Measurements from ENCODE around the gene KAZN.
A peak's percentile ranks its signal among the peaks of the same experiment; 100 is the strongest.

KAZN gene

GRCh38 chr1:15152318-15153183, 554.1 kb downstream of the KAZN start:
- DNase-seq = no peak

- no peak for DNase-seq
These were observed 554.8 kb downstream of the KAZN start, which contains the start of gene TMEM51 for GRCh38 chr1:15153184-15153841. Gene TMEM51 (plus strand): TSS chr1:15153747. CDS start chr1:15215088, 61,341 bp downstream.

- DNase-seq = peak; percentile 29
These were observed 555.5 kb downstream of the KAZN start for GRCh38 chr1:15153842-15154479.

- DNase-seq = no peak
These were observed 556.1 kb downstream of the KAZN start for GRCh38 chr1:15154480-15155036.

GRCh38 chr1:15155191-15155590, 556.7 kb downstream of the KAZN start:
- DNase-seq = no peak

- no peak for DNase-seq
These were observed 557.6 kb downstream of the KAZN start for GRCh38 chr1:15155888-15156741.

- DNase-seq = no peak
These were observed 558.4 kb downstream of the KAZN start for GRCh38 chr1:15156807-15157380.

- DNase-seq = no peak
These were observed 559.3 kb downstream of the KAZN start for GRCh38 chr1:15157524-15158399.

GRCh38 chr1:15158506-15159165, 560.2 kb downstream of the KAZN start:
- no peak for DNase-seq

GRCh38 chr1:15159166-15159555, 560.7 kb downstream of the KAZN start:
- DNase-seq = no peak

- no peak for DNase-seq
These were observed 562.1 kb downstream of the KAZN start for GRCh38 chr1:15160626-15161025.

- DNase-seq = no peak
These were observed 568.9 kb downstream of the KAZN start for GRCh38 chr1:15167386-15167785.
